Skeletal muscle tissue (tissue), 4 donors: ENCODE measurements around the gene ABCC11. TPM values are rescaled to one million over a fixed set of nuclear protein-coding genes. Genes with fewer than 3 reads are reported as not detected.

ENCODE experiments used
- H3K27ac ChIP-seq: one replicate; pipeline ENCODE4 v1.7.0; 2013; ENCODE audit warnings: mild to moderate bottlenecking, low read depth, low read length, inconsistent platforms
- H3K27me3 ChIP-seq, 3 donors: one replicate each; pipeline ENCODE4 v1.7.0; 2013; ENCODE audit warnings: low read length in 3 of 3; ENCODE audit not compliant: control insufficient read depth in 3 of 3, insufficient read depth in 3 of 3
- H3K36me3 ChIP-seq, 3 donors: one replicate each; pipeline ENCODE4 v1.7.0; 2013; ENCODE audit warnings: low read length in 3 of 3; ENCODE audit not compliant: control insufficient read depth in 3 of 3, insufficient read depth in 3 of 3
- H3K4me1 ChIP-seq, 3 donors: one replicate each; pipeline ENCODE4 v1.7.0; 2013; ENCODE audit warnings: low read length in 3 of 3, mild to moderate bottlenecking in 3 of 3; ENCODE audit not compliant: control insufficient read depth in 3 of 3, insufficient read depth in 3 of 3
- H3K4me3 ChIP-seq, 3 donors: one replicate each; pipeline ENCODE4 v1.7.0; 2013; ENCODE audit warnings: low read length in 3 of 3
- H3K9ac ChIP-seq, 3 donors: one replicate each; pipeline ENCODE4 v1.7.0; 2013; ENCODE audit warnings: low read length in 3 of 3, mild to moderate bottlenecking in 3 of 3, moderate library complexity in 2 of 3, low read depth in 1 of 3
- H3K9me3 ChIP-seq, 3 donors: one replicate each; pipeline ENCODE4 v1.7.0; 2013; ENCODE audit warnings: low read length in 3 of 3; ENCODE audit not compliant: control insufficient read depth in 3 of 3
- total RNA-seq: library from RNA; depleted of rRNA; stranded (reverse); fragments of >200 nt; gene quantifications from one replicate; pipeline ENCODE4 v1.2.3, GENCODE V29; 2014
- donor health status: Osteomylitis.

Gene ABCC11
- total RNA-seq, 1 donor from 2014 or later = not detected

DNA sequence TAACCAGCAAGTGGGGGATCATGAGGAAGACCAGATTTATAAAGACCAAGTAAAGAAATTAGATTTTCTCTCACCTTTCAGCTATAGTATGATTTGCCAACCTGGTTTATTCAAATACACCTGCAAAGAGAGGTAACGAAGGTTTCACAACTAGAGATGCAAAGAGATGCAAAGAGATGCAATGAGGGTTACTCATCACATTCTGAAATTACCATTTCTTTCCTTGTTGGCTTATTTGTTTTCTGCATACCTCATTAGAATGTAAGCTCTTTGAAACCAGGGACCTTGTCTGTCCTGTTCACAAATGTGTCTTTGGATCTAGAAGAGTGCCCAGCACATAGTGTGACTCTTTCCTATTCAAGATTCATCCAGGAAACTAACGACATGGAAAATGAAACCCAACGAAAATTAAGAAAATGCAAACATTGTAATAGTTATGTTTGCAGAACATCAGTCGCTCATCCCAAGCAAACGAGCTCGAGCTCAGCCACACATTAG, 12.2 kb downstream of the ABCC11 start:
- no peak overlapping the region for H3K27ac ChIP-seq
- H3K9me3 ChIP-seq = no peaks in the 10 kb centered on the region
- H3K36me3 ChIP-seq = no peaks in the 10 kb centered on the region
- H3K4me3 ChIP-seq = no peak overlapping the region
- peaks cover 0 to 3% (median 0%) of the 10 kb centered on the region in 3 donors for H3K4me1 ChIP-seq
- peaks cover 0 to under 1% (median 0%) of the 10 kb centered on the region in 3 donors for H3K27me3 ChIP-seq
- H3K9ac ChIP-seq = no peak overlapping the region

DNA sequence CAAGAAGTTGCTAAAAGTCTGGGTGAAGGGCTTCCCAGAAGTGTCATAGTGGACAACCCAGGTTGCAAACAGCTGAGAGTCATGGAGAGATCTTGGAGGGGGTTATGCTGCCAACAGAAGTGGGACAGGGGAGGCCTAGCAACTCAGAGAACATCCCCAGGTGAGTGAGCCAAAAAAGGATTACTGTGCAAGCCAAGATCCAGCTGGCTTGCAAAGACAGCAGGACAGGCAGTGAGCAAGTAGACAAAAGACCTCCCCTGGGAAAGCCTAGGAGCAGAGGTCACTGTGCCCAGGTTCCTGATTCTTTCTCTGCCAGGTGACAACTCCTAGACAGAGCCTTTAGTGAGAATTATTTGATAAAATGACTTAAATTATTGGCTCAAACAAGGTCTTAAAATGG, 12.7 kb downstream of the ABCC11 start:
- Histone ChIP-seq H3K27ac (no peak overlapping the region), H3K4me3 (no peak overlapping the region), H3K9me3 (no peaks in the 10 kb centered on the region), H3K4me1 (peaks cover 0 to 3% (median 0%) of the 10 kb centered on the region in 3 donors), H3K36me3 (no peaks in the 10 kb centered on the region), H3K9ac (no peak overlapping the region), H3K27me3 (peaks cover 0 to 3% (median 0%) of the 10 kb centered on the region in 3 donors)

DNA sequence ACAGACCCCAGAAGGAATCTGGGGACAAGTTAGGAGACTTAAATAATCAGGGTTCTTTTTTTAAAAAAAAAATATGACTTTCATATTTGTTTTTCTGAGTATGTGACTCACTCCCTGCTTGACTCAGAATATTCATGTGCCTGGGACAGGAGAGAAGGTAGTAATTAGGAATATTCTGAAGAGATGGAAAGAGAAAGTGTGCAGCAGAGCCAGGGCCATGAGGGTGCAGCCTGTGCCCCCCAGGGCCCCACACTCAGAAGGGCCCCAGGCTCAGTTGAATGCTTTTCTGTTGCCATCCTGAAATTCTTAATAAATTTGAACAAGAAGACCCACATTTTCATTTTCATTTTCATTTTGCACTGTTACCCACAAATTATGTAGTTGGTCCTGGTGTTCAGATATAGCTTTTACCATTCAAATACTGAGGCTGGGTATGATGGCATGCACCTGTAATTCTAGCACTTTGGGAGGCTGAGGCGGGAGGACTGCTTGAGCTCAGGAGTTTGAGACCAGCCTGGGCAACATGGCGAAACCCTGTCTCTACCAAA, 14.8 kb downstream of the ABCC11 start:
- no peaks in the 10 kb centered on the region for H3K36me3 ChIP-seq
- H3K9ac ChIP-seq = no peak overlapping the region
- H3K9me3 ChIP-seq = no peaks in the 10 kb centered on the region
- H3K4me3 ChIP-seq = no peak overlapping the region
- peaks cover 0 to 3% (median 0%) of the 10 kb centered on the region in 3 donors for H3K27me3 ChIP-seq
- H3K27ac ChIP-seq = no peak overlapping the region
- H3K4me1 ChIP-seq = peaks cover 0 to 3% (median 0%) of the 10 kb centered on the region in 3 donors

DNA sequence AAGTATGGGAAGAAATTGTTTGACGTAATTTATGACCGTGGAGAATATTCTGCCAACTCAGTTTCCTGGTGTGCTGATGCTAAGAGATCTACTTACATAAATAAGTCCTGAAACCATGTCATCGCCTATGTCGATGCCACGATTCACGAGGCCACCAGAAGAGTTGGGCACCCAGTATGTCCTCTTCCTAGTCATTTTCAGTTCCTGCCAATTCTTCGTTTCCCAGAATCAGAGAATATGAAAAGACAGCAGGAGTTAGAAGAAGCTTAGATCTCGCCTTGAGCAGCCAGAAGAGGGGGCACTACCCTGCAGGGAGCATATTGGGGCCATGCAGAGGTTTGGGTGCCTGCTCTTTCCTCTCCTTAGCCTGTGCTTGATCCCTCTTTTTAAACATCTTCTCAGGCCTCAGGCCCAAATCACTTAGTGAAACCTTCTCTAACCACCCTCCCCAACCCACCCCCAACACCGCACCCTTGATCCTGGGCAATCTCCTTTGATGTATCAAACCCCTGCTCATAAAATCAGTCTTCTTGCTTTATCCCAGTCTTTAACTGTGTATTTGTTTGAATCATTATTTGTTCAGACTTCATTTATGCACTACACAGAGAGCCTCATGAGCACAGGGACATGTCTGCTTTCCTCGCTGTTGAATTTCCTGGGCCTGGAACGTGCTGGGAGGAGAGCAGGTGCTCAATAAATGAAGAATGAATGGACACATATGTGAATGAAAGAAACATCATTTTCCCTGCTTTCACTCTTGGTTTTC, 15.4 kb downstream of the ABCC11 start:
- no peak overlapping the region for H3K9ac ChIP-seq
- H3K27me3 ChIP-seq = peaks cover 0 to 3% (median 0%) of the 10 kb centered on the region in 3 donors
- no peak overlapping the region for H3K27ac ChIP-seq
- peaks cover 0 to 3% (median 0%) of the 10 kb centered on the region in 3 donors for H3K4me1 ChIP-seq
- H3K36me3 ChIP-seq = no peaks in the 10 kb centered on the region
- no peak overlapping the region for H3K4me3 ChIP-seq
- H3K9me3 ChIP-seq = no peaks in the 10 kb centered on the region

DNA sequence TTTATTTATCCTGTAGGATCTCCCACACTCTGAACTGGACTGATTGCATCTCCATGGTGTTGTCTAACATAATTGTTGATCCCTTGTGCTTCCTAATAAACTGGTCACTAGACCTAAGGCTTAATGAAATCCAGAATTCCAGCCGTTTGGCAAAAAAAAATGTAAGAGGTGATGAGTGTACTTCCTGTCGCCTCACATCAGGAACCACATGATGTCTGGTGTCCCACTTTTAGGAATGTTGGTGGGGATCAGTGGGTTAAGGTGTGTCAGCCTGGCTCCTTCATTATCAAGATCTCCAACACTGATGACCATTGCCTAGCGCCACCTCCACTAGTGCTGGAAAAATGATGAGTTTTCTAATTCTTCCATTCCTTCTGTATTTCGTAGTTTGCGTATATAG, 21.9 kb downstream of the ABCC11 start:
- H3K9me3 ChIP-seq = no peaks in the 10 kb centered on the region
- peaks cover 0 to 3% (median 0%) of the 10 kb centered on the region in 3 donors for H3K27me3 ChIP-seq
- H3K27ac ChIP-seq = no peak overlapping the region
- no peak overlapping the region for H3K4me3 ChIP-seq
- no peaks in the 10 kb centered on the region for H3K36me3 ChIP-seq
- H3K4me1 ChIP-seq = no peaks in the 10 kb centered on the region
- H3K9ac ChIP-seq = no peak overlapping the region

DNA sequence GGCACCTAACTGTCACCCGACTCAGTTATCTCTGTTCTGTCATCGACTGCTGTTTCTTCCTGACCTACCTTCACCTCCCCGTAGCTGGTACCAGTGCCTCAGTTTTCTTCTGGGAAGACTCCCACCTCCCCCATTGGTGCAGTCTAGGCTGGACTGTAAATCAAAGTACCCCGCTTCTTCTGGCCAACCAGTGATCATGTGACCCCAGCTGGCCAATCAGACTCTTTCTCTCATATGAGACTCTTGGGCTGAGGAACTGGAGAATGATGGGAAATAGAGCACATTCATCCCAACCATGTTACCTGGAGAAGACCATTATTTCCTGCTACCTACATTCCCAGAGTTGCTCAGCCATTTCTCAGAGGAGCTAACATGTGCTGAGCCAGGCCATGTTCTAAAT, 23.8 kb downstream of the ABCC11 start:
- no peaks in the 10 kb centered on the region for H3K27me3 ChIP-seq
- H3K36me3 ChIP-seq = no peaks in the 10 kb centered on the region
- H3K9me3 ChIP-seq = no peaks in the 10 kb centered on the region
- no peaks in the 10 kb centered on the region for H3K4me1 ChIP-seq
- H3K4me3 ChIP-seq = no peak overlapping the region
- no peak overlapping the region for H3K27ac ChIP-seq
- no peak overlapping the region for H3K9ac ChIP-seq

DNA sequence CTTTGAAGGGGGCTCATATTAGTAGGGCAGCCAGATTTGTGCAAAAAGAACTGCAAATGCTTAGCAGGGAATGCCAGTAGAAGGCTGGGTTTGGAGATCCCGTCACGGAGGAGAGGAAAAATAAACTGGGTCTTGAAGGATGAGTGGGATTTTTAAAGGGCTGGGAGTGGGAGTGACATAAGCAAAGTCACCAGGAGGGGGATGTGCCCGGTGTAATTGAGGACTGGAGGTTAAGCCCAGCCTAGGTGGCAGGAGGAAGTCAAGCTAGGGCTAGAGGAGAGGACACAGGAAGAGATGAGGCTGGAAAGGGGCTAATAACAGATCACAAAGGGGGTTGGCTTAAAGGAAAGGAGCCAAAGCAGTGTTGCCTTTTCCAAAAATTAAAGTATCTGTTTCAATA, 26.4 kb downstream of the ABCC11 start:
- H3K27me3 ChIP-seq = no peaks in the 10 kb centered on the region
- H3K9ac ChIP-seq = no peak overlapping the region
- H3K9me3 ChIP-seq = no peaks in the 10 kb centered on the region
- H3K4me1 ChIP-seq = no peaks in the 10 kb centered on the region
- H3K4me3 ChIP-seq = no peak overlapping the region
- no peaks in the 10 kb centered on the region for H3K36me3 ChIP-seq
- H3K27ac ChIP-seq = no peak overlapping the region

DNA sequence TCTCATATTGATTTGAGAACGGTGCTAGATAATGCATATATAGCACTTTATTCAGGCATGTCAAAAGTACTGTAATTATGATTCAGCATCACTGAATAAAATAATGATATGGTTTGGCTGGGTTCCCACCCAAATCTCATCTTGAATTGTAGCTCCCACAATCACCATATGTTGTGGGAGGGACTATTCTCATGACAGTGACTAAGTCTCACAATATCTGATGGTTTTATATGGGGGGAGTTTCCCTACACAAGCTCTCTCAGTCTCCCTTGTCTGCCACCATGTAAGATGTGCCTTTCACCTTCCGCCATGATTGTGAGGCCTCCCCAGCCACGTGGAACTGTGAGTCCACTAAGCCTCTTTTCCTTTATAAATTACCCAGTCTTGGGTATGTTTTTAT, 28.9 kb downstream of the ABCC11 start:
- H3K36me3 ChIP-seq = no peaks in the 10 kb centered on the region
- H3K4me3 ChIP-seq = no peak overlapping the region
- H3K27ac ChIP-seq = no peak overlapping the region
- H3K4me1 ChIP-seq = no peaks in the 10 kb centered on the region
- no peak overlapping the region for H3K9ac ChIP-seq
- no peaks in the 10 kb centered on the region for H3K9me3 ChIP-seq
- H3K27me3 ChIP-seq = no peaks in the 10 kb centered on the region

DNA sequence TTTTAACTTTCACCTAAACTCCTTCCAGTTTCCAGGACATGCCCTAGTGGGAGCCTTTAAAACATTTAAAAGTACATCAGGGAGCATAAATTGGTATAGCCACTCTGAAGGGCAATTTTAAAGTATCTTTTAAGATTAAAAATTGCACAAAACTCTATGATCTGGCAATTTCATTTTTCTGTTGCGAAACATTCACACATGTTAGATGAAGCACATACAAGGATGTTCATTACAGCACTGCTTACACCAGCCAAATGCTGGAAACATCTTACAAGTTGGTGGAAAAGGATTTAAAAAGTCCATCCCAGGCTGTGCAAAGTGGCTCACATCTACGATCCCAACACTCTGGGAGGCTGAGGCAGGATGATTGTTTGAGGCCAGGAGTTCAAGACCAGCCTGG, 29.6 kb downstream of the ABCC11 start:
- no peak overlapping the region for H3K9ac ChIP-seq
- H3K36me3 ChIP-seq = no peaks in the 10 kb centered on the region
- H3K9me3 ChIP-seq = no peaks in the 10 kb centered on the region
- H3K27ac ChIP-seq = no peak overlapping the region
- H3K27me3 ChIP-seq = no peaks in the 10 kb centered on the region
- H3K4me3 ChIP-seq = no peak overlapping the region
- H3K4me1 ChIP-seq = no peaks in the 10 kb centered on the region

DNA sequence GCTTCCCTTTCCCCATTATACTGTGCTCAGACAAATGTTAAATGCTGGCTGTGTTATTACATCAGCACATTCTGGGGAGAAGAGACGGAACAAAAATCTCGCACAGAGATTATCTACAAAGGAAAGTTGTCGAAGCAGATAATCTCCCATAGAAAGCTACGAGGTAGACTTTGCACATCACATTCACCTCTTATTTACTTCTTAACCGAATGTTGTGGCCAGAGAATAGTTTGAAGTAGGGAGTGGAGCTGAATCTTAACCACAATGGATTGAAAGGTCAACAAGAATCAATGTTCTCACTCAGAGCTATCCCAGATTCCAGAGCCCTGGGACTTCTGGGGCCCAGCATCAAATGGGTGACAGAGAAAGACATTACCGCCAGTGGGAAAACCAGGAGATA, 31.6 kb downstream of the ABCC11 start:
- Histone ChIP-seq H3K27me3 (no peaks in the 10 kb centered on the region), H3K4me3 (no peak overlapping the region), H3K9me3 (no peaks in the 10 kb centered on the region), H3K4me1 (no peaks in the 10 kb centered on the region), H3K9ac (no peak overlapping the region), H3K36me3 (no peaks in the 10 kb centered on the region), H3K27ac (no peak overlapping the region)
